Measurements from ENCODE around the gene ETV5. TPM values are rescaled to one million over a fixed set of nuclear protein-coding genes. Genes with fewer than 3 reads are reported as not detected.

Gene ETV5
- total and polyA plus RNA-seq, 9 of the 15 experiments (the other 6 are each of a cell fraction or from before 2014, with no cell fraction given): 9.2 to 25.9 (median 15.9) TPM

- no peak for ATAC-seq
- WGBS (ENCODE audit: insufficient coverage, low coverage, missing lambda C conversion rate): 0% methylated on average over 7 of the region's 7 CpGs
- H2AFZ ChIP-seq (ENCODE audit: low read depth, low read length): no peak overlapping the region
- H4K20me1 ChIP-seq (replicated peaks; ENCODE audit: control insufficient read depth, insufficient read depth, low read length): 0 out of 2 replicates have a peak, but pooled peaks cover 2% of the 10 kb centered on the region
- no peak overlapping the region for H3K9ac ChIP-seq (ENCODE audit: insufficient read depth in 1 of 2, low read depth in 2 of 2, low read length in 2 of 2)
- CTCF ChIA-PET (ENCODE audit: low intra/inter-chr PET ratio): no interaction called here
- BruUV-seq (replicated peaks): no TSS peak
- no peak overlapping the region for H3K4me3 ChIP-seq
- in situ Hi-C loops (cut with MboI): no loop called here
- intact Hi-C loops (cut with micrococcal nuclease): no loop called here
- H3K9me3 ChIP-seq (replicated peaks; ENCODE audit: control insufficient read depth, insufficient read depth, low read depth, low read length): no peaks in the 10 kb centered on the region
- H3K4me2 ChIP-seq (ENCODE audit: insufficient read depth, low read length): no peak overlapping the region
- H3K27ac ChIP-seq (ENCODE audit: extremely low read depth, low read depth, low read length): no peak overlapping the region
- no peak for DNase-seq (ENCODE audit: extremely low read depth in 1 of 4, low spot score in 3 of 4)
- no peaks in the 10 kb centered on the region for H3K36me3 ChIP-seq (ENCODE audit: control insufficient read depth, insufficient read depth, low read length)
- no peak for FAIRE-seq
- H3K4me1 ChIP-seq (replicated peaks in 1 of 2; ENCODE audit: control insufficient read depth in 2 of 2, insufficient read depth in 2 of 2, low read length in 2 of 2): no peaks in the 10 kb centered on the region
- TF ChIP-seq PHTF2 (CRISPR knock-in tag; IDR thresholded peaks at IDR 0.05) (no peak), CEBPG (CRISPR knock-in tag; IDR thresholded peaks at IDR 0.05) (no peak), CEBPG (tag; conservative IDR thresholded peaks at IDR 0.05 in 1 of 2, IDR thresholded peaks at IDR 0.05 in 1 of 2) (no peak), TAF7 (tag; IDR thresholded peaks at IDR 0.05) (no peak), IFI16 (CRISPR knock-in tag; IDR thresholded peaks at IDR 0.05) (no peak), ID3 (CRISPR knock-in tag; IDR thresholded peaks at IDR 0.05) (no peak), ID3 (tag; IDR thresholded peaks at IDR 0.05) (no peak), ZNF431 (CRISPR knock-in tag; IDR thresholded peaks at IDR 0.05) (no peak), ZNF57 (CRISPR knock-in tag; IDR thresholded peaks at IDR 0.05) (no peak), MTF1 (CRISPR knock-in tag; IDR thresholded peaks at IDR 0.05; ENCODE audit: borderline replicate concordance) (no peak), MBD2 (IDR thresholded peaks at IDR 0.05; ENCODE audit: borderline replicate concordance, low read depth) (no peak), MAX (CRISPR knock-in tag; IDR thresholded peaks at IDR 0.05) (no peak), ZNF668 (CRISPR knock-in tag; IDR thresholded peaks at IDR 0.05) (no peak), ZNF263 (CRISPR knock-in tag; IDR thresholded peaks at IDR 0.05; ENCODE audit: borderline replicate concordance) (no peak), RBBP5 (IDR thresholded peaks at IDR 0.05; ENCODE audit: borderline replicate concordance, insufficient read depth, low read length, poor library complexity, severe bottlenecking) (no peak), SETDB1 (IDR thresholded peaks at IDR 0.05; ENCODE audit: low read length) (no peak), U2AF1 (optimal IDR thresholded peaks at IDR 0.05; ENCODE audit: low read depth, low read length) (no peak), ZNF224 (CRISPR knock-in tag; IDR thresholded peaks at IDR 0.05) (no peak), ZNF217 (CRISPR knock-in tag; IDR thresholded peaks at IDR 0.05) (no peak)
- no peaks in the 10 kb centered on the region for H3K79me2 ChIP-seq (ENCODE audit: control insufficient read depth, insufficient read depth, low read length)
- POLR2A ChIA-PET: no interaction called here
- H3K9me1 ChIP-seq (ENCODE audit: control insufficient read depth, insufficient read depth, low read length): no peaks in the 10 kb centered on the region
- H3K27me3 ChIP-seq (ENCODE audit: control insufficient read depth in 2 of 2, insufficient read depth in 2 of 2, low read length in 2 of 2): peaks cover 44 to 51% of the 10 kb centered on the region in 2 experiments
These were observed 42.4 kb upstream of the ETV5 start for GRCh38 chr3:186151077-186151971.

Measured in K562 (cell line).